Fibroblast of peridontal ligament (primary cell): ENCODE results near the gene PLXDC2.
"Not testable (repeated sequence)": the region's sequence is repeated elsewhere in the genome, so short reads cannot be mapped to it uniquely, and the experiment has no call there.

Experiments
- DNase-seq: peaks from one replicate; pipeline ENCODE4 v3.0.0-alpha.2; 2010; ENCODE audit errors: extremely low read depth

PLXDC2 gene

GRCh38 chr10:19816411-19817230, at the start of gene PLXDC2:
Gene PLXDC2, plus strand, starts transcription at chr10:19816432.
- peak; percentile 26 for DNase-seq

DNA sequence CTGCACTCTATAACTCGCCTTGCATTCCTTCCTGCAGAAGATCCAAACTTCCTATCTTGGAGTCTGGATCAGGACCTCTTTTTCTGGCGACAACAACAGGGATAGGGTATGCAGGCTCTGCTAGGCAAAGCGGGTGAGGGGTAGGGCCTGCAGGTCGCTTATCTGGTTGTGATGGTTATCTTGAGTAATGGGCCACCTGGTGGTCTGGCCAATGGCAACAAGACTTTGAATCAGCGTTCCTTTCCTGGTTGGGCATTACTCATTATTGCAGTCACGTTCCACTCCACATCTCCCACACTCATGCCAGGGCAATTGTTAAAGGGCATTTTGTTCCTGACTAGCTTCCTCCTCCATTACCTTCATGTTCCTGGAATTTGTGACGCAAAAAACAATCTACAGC, 48.4 kb upstream of the PLXDC2 start:
- no peak for DNase-seq

DNA sequence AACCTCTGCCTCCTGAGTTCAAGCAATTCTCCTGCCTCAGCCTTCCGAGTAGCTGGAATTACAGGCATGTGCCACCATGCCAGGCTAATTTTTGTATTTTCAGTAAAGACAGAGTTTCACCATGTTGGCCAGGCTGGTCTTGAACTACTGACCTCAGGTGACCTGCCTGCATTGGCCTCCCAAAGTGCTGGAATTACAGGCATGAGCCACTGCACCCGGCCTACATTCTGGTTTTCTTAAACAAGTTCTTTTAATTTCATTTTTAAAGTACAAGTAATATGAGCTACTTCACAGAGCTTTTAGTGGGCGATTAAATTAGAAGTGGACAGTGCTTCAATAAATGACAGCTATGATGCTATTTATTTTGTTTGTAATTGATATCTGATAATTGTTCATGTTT, 46.4 kb upstream of the PLXDC2 start:
- not testable (repeated sequence) for DNase-seq

DNA sequence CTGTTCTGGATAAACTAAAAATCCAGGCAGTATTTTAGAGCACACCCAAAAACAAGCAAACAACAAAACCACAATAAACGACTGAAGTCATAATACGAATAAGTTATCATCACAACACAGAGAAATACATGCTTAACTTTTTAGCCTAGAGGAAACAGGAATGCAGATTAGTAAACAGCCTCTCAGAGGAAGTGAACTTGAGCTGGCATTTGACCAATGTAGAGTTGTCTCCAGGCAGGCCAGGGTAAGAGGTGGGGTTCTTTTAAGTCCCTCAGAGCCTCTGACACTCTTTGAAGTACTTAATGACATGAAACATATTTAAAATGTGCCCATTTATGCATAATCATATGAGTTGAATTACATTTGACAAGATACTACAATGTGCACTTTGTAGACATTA, 43.3 kb upstream of the PLXDC2 start:
- DNase-seq: no peak

DNA sequence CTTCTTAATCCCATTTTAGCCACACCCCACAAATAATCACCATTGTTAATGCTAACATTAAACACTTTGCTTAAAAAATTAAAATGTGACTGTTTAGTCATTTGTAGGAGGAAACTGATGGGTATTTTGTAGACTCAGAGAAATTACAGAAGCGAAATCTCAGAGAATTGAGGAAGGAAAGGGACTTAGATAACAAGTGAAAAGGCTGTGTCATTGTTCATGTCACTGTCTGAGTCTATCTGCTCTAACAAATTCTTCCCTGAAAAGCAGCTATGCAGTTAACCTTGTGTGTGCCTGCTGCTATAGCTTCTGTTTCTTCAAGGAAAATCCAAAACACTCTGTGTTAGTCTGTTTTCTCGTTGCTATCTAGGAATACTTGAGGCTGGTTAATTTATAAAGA, 40.9 kb upstream of the PLXDC2 start:
- DNase-seq: no peak

- DNase-seq: no peak
These were observed 38.4 kb upstream of the PLXDC2 start for GRCh38 chr10:19777806-19778205.

GRCh38 chr10:19778996-19779395, 37.2 kb upstream of the PLXDC2 start:
- DNase-seq: no peak

GRCh38 chr10:19782430-19783089, 33.7 kb upstream of the PLXDC2 start:
- DNase-seq: no peak

DNA sequence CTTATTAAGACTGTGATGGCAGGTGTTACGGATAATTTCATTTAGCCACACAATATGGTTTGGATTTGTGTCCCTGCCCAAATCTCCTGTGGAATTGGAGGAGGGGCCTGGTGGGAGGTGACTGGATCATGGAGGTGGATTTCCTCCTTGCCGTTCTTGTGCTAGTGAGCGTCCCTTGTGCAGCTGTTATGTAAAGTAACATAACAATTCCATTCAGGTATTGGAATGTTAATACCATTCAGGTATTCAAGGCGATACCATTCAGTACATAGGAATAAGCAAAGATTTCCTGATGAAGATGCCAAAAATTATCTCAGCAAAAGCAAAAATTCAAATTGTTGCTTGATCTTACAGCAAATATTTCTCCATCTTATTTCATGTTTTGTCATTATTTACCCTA, 32.5 kb upstream of the PLXDC2 start:
- no peak for DNase-seq

GRCh38 chr10:19785366-19785765, 30.9 kb upstream of the PLXDC2 start:
- no peak for DNase-seq

GRCh38 chr10:19788075-19788686, 28.1 kb upstream of the PLXDC2 start:
- DNase-seq: peak; percentile 72

DNA sequence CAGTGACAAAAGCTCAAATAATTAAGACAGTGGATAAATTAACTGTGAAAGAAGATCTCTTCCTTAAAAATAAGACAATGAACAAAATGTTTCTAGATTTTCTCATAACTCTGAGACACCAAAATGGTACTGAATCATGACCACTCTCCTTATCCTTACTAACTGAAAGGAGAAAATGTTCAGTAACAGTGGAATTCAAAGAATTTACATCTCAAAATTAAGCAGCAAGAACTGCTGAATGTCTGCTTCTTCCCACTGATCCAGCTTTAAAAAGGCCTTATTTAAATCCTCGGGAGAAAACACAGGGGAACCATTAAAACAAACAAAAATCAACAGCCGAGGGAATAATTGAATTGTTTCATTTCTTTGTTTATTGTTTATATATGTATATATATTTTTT, 27.3 kb upstream of the PLXDC2 start:
- no peak for DNase-seq

DNA sequence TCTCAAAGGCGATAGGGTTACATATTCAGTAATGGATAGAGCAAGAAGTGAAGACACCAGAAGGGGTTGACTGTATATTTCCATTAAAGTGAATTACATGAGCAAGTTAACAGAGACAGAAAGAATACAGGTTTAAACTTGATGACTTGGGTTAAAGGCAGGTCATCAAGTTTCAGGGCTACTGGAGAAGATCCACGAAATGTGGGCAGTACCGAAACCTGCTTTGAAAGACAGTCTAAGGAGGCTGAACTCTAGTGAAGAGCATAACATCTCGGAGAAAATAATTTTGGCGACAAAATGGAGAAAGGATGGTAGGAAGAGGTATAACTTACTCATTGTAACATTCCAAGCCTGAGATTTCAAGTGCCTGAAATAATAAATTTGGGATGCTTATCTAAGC, 26.6 kb upstream of the PLXDC2 start:
- no peak for DNase-seq

DNA sequence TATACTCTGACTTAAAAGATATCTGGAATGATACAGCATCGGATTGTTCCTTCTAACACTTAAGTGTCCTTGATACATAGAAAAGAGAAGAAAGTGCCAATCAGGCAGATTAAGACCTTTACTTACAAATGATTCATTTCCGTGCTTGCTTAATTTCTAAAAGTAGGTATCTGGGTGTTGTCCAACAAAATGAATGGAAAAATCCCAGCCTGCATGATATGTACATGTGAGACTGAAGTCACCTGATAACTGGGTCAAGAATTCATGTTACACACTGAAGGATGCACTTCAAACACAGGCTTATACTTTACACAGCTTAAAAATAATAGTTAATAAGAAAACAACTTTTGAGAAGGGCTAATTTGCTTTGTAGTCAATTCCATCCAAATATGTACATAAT, 25.2 kb upstream of the PLXDC2 start:
- DNase-seq: no peak

GRCh38 chr10:19795684-19796083, 20.5 kb upstream of the PLXDC2 start:
- no peak for DNase-seq

- DNase-seq: no peak
These were observed 16.1 kb upstream of the PLXDC2 start for GRCh38 chr10:19800161-19800560.

- DNase-seq: no peak
These were observed 14.9 kb upstream of the PLXDC2 start for GRCh38 chr10:19801369-19801768.

DNA sequence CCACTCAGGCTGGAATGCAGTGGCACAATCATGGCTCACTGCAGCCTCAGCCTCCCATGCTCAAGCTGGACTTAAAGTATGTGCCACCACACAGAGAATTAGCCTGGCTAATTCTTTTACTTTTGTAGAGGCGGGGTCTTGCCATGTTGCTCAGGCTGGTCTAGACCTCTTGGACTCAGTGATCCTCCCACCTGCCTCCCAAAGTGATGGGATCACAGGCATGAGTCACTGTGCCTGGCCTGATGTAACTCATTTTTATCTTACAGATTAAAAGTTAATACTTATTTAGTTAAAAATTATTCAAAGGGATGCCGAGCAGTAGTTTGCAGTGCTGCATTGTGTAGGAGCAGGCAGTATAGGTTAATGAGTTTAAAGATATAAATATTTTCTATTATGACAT, 12.6 kb upstream of the PLXDC2 start:
- no peak for DNase-seq

DNA sequence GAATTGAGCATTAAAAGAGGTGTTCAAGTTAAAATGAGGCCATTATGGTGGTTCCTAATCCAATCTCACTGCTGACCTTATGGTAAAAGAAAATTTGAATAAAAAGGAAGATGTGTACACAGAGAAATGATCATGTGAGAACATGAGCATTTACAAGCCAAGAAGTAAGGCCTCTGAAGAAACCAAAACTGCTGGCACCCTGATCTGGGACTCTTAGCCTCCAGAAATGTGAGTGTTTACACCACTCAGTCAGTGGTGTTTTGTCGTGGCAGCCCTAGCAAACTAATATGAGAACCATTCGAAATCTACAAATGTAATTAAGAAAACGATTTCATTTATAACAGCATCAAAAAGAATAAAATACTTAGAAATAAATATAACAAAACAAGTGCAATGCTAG, 6.8 kb upstream of the PLXDC2 start:
- DNase-seq: no peak

DNA sequence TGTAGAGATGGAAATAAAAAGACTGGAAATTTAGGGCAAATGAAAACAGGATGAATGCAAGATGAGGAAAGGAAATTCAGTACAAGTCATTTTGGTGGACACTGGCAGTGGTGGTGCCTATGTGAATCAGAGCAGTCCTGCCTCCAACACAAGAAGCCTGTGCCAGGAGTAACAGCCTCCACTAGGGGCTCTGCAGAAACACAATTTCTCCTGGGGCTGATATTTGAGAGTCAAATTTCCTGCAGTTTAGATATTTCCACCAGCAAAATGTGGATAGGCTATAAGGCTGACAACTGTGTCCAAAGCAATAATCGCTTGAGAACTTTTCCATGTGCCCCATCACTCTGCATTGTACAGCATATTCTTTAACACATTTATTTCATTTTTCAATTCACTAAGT, 4.7 kb upstream of the PLXDC2 start:
- DNase-seq: peak; percentile 5

DNA sequence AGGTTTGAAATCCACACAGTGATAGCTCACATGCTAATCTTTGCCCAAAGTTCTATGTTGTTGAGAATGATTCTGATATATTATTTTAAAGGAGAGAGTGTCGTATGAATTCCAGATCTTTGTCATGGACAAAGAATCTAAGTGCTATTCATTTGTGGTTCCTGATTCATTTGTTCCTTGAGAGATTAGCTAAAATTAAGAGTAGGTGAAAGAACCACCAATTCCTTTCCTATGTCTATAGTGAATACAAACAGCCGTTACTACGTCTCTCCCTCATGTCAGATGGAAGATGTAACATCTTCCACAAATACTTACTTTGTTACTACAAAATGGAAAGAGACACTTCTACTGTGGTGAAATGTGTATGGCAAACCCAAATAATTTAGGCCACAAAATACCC, 3.3 kb upstream of the PLXDC2 start:
- no peak for DNase-seq

DNA sequence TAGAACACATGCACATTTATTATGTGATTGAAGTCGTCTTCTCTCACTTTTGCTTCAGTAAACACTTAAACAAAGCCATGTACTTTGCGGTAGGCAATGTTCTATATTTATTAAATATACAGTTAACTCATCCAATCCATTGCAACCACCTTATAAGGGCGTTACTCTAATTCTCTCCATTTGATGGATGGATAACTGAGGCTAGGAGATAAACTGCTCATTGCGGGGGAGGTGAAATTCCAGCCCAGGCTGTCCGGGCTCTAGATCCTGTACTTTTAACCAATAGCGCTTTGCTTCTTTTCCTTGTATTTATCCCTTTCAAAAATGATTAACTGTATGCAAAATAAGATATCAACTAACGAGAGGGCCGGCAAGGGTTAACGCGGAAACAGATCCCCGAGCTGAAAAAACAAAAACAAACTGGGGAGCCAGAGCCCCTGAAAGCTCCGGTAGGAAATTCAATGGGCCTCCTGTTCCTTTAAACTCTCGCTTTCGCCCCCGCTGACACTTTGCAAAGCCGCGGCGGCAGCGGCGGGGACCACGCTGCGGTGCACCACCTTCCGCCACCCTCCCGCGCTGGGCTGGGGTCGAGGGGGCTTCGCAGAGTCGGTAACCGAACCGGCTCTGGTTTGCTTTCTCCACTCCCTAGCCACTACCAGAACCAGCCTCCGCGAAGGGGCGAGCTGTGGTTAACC, 1.0 kb upstream of the PLXDC2 start:
- DNase-seq: no peak
